Tibial artery (tissue), 4 donors: ENCODE results near the gene TBC1D7.

Experiments
- DNase-seq, 2 donors: peaks; one replicate each; pipeline ENCODE4 v3.0.0-alpha.2; 2019
- H3K27ac ChIP-seq, 2 donors: fragments of 200-600 bp; sonication (generic) in 1 of 2; 1 replicate in 1 of 2; 2 replicates in 1 of 2; pipeline ENCODE4 v1.5.1; 2018 to 2019; ENCODE audit warnings: mild to moderate bottlenecking in 1 of 2
- H3K27me3 ChIP-seq, 2 donors: fragments of 200-600 bp; sonication (generic) in 1 of 2; one replicate each; pipeline versions ENCODE4 v1.5.1 to v1.6.0; 2016 to 2019
- H3K36me3 ChIP-seq, 3 donors: fragments of 200-600 bp; sonication (generic) in 2 of 3; one replicate each; pipeline ENCODE4 v1.5.1; 2016 to 2019; ENCODE audit warnings: mild to moderate bottlenecking in 2 of 3
- H3K4me1 ChIP-seq, 4 donors: fragments of 200-600 bp; sonication (generic) in 2 of 4; 1 replicate in 3 of 4; 2 replicates in 1 of 4; pipeline ENCODE4 v1.5.1; 2016 to 2019
- H3K4me3 ChIP-seq, 2 donors: fragments of 200-600 bp; sonication (generic) in 1 of 2; 1 replicate in 1 of 2; 2 replicates in 1 of 2; pipeline ENCODE4 v1.5.1; 2018 to 2019; ENCODE audit warnings: mild to moderate bottlenecking in 2 of 2
- H3K9me3 ChIP-seq, 3 donors: fragments of 200-600 bp; sonication (generic) in 1 of 3; one replicate each; pipeline ENCODE4 v1.5.1; 2016 to 2019
- intact Hi-C: fragments of 100-400 bp; cut with DNase I; formaldehyde crosslinking; loops from one replicate; pipeline ENCODE4 v1.15.0; 2023; ENCODE audit warnings: low total_unique reads
- TF ChIP-seq, protein P1 (sequence below), 2 experiments: fragments of 200-600 bp in 1 of 2; fragments of 450-650 bp in 1 of 2; IDR thresholded peaks; one replicate each; pipeline ENCODE4 v1.5.1; 2017 to 2019; ENCODE audit warnings: antibody characterized with exemption in 2 of 2, mild to moderate bottlenecking in 1 of 2, moderate library complexity in 1 of 2

The TBC1D7 gene

DNA sequence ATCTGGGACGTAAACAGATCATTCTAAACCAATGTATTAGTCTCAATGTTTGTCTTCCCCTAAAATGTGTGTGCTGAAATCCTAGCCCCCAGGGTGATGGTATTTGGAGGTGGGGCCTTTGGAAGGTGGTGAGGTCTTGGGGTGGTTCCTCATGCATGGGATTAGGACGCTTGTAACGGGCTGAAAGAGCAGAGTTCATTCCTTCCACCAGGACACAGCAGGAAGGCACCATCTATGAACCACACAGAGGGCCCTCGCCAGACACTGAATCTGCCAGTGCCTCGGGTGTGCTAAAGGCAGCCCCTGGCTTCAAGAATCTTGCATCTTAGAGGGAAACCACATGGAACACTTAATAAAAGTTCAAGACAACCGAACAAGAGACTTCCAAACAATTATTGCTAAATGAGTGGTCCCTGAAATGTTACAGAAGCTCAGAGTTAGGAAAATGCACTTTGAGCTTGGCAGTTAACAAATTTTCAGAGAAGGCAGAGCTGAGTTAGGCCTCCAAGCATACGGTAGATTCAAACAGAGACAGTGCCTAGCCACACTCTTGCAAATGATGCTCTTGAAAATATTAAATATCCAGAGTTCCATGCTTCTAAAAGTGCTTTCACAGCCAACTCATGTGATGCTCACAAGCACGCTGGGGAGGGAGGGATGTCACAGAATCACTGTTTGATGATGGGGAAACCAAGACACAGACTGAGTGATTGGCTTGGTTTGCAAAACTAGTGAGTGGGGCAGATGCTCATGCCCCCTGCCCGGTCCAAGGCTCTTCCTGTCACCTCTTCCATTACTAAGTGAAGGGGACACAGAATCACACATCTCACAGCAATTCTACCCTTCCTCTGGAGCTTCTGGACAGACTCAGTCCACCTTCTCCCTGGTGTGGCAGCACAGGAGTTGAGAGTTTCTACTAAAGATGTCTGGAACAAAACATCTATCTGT, 27.4 kb downstream of the TBC1D7 start:
- H3K36me3 ChIP-seq: peaks cover 5 to 52% (median 8%) of the 10 kb centered on the region in 3 donors
- intact Hi-C loops: no loop called here

DNA sequence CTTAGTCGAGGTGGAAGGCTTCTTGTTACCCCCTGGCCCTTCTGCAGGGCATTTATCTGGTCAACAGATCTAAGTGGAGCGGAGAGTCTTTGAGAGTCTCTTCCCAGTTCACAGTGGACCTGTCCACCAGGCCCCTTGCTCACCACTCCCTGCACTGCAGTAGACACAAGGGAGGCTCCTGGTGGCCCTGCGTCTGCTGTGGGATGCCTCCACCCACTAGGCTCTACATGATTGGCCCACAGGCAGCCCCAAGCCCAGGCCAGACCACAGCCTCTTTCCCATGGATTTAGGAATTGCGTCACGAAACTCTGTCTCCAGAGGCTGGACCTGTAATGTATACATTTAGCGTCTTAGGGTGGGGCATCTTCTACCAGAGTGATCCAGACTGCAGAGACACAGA, 28.4 kb downstream of the TBC1D7 start:
- Histone ChIP-seq H3K27me3 (no peaks in the 10 kb centered on the region), H3K4me1 (peaks cover 0 to 32% (median 23%) of the 10 kb centered on the region in 4 donors), H3K4me3 (no peak overlapping the region), H3K27ac (no peak overlapping the region), H3K36me3 (peaks cover 5 to 60% (median 8%) of the 10 kb centered on the region in 3 donors), H3K9me3 (no peaks in the 10 kb centered on the region)
- no peak for DNase-seq
- intact Hi-C loops: no loop called here
- TF ChIP-seq, protein P1, sequence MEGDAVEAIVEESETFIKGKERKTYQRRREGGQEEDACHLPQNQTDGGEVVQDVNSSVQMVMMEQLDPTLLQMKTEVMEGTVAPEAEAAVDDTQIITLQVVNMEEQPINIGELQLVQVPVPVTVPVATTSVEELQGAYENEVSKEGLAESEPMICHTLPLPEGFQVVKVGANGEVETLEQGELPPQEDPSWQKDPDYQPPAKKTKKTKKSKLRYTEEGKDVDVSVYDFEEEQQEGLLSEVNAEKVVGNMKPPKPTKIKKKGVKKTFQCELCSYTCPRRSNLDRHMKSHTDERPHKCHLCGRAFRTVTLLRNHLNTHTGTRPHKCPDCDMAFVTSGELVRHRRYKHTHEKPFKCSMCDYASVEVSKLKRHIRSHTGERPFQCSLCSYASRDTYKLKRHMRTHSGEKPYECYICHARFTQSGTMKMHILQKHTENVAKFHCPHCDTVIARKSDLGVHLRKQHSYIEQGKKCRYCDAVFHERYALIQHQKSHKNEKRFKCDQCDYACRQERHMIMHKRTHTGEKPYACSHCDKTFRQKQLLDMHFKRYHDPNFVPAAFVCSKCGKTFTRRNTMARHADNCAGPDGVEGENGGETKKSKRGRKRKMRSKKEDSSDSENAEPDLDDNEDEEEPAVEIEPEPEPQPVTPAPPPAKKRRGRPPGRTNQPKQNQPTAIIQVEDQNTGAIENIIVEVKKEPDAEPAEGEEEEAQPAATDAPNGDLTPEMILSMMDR (IDR thresholded peaks at IDR 0.05): no peak

More for the DNA sequence above, 27.4 kb downstream of the TBC1D7 start:
- TF ChIP-seq, protein P1 (IDR thresholded peaks at IDR 0.05): no peak
- DNase-seq: no peak
- H3K9me3 ChIP-seq: no peaks in the 10 kb centered on the region
- no peak overlapping the region for H3K27ac ChIP-seq
- peaks cover 0 to 32% (median 23%) of the 10 kb centered on the region in 4 donors for H3K4me1 ChIP-seq
- no peak overlapping the region for H3K4me3 ChIP-seq
- no peaks in the 10 kb centered on the region for H3K27me3 ChIP-seq

DNA sequence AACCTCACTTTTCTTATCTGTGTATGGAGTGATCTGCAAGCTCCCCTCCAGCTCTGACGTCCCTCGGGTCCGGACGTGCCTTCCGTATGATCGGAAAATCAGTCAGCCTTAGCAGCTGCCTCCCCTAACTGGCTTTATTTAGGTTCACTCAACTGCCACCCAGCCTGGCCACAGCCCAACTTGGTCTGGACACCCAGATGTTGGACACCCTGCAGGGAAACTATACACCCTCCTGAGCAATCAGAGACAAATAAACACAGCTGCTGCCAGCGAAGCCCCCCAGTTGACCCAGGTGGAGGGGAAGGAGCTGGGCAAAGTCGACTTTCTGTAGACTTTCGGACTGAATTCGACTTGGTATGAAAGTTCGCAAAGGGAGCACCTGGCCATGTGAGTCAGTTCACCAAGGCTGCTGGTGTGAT, 28.9 kb downstream of the TBC1D7 start:
- TF ChIP-seq, protein P1 (IDR thresholded peaks at IDR 0.05): no peak
- H3K9me3 ChIP-seq: no peaks in the 10 kb centered on the region
- no peak for DNase-seq
- no peaks in the 10 kb centered on the region for H3K27me3 ChIP-seq
- intact Hi-C loops: no loop called here
- H3K4me1 ChIP-seq: peaks cover 0 to 28% (median 22%) of the 10 kb centered on the region in 4 donors
- H3K27ac ChIP-seq: no peak overlapping the region
- peaks cover 10 to 65% (median 12%) of the 10 kb centered on the region in 3 donors for H3K36me3 ChIP-seq
- H3K4me3 ChIP-seq: no peak overlapping the region

DNA sequence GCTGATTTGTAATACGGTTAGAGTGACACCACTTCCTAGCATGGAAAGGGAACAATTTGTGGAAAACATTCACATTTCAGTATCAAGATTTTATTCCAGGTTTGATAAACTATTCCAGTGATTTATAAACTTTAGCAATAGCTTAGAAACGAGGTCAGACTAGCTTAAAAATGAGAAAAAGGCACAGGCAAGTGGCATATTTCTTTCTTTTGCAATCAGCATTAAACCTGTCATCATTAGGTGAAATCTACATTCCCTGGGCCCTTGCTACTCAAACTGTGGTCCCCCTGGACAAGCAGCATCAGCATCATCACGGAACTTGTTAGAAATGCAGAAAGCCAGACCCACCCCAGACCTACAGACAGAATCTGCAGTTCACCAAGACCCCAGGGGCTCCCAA, 29.9 kb downstream of the TBC1D7 start:
- Histone ChIP-seq H3K4me3 (no peak overlapping the region), H3K27me3 (no peaks in the 10 kb centered on the region), H3K27ac (no peak overlapping the region), H3K4me1 (peaks cover 0 to 18% (median 13%) of the 10 kb centered on the region in 4 donors), H3K36me3 (peaks cover 18 to 75% (median 19%) of the 10 kb centered on the region in 3 donors), H3K9me3 (no peaks in the 10 kb centered on the region)
- intact Hi-C loops: no loop called here
- no peak for DNase-seq
- TF ChIP-seq, protein P1 (IDR thresholded peaks at IDR 0.05): no peak

DNA sequence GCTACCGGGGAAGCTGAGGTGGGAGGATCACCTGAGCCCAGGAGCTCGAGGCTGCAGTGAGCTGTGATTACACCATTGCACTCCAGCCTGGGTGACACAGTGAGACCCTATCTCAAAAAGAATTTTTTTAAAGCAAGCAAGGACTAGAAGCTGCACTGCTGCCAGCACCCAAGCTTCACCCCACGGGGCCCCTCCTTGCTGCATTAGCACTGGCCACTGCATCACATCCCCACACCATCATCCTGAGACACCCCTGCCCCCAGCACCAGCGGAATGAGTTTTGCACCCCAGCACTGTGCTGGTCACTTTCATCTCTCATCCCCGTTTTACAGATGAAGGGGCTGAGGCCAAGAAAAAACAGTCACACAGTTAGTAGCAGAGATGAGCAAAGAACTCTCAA, 30.9 kb downstream of the TBC1D7 start:
- Histone ChIP-seq H3K9me3 (no peaks in the 10 kb centered on the region), H3K4me1 (peaks cover 0 to 8% (median 6%) of the 10 kb centered on the region in 4 donors), H3K4me3 (no peak overlapping the region), H3K27ac (no peak overlapping the region), H3K27me3 (no peaks in the 10 kb centered on the region), H3K36me3 (peaks cover 23 to 86% (median 26%) of the 10 kb centered on the region in 3 donors)
- no peak for DNase-seq
- TF ChIP-seq, protein P1 (IDR thresholded peaks at IDR 0.05): no peak
- intact Hi-C loops: no loop called here
